KMS-11 (cell line): Measurements from ENCODE around the gene DDRGK1.

Source experiments
- H2AFZ ChIP-seq: fragments of 200-600 bp; sonication (generic); 2 replicates; pipeline ENCODE4 v1.6.1; 2016; ENCODE audit warnings: antibody characterized with exemption, mixed run types, low read depth
- H3K27ac ChIP-seq: fragments of 200-600 bp; sonication (generic); 2 replicates; pipeline ENCODE4 v1.6.1; 2016; ENCODE audit warnings: mild to moderate bottlenecking, mixed run types
- H3K27me3 ChIP-seq: fragments of 200-600 bp; sonication (generic); 2 replicates; pipeline ENCODE4 v1.6.1; 2017; ENCODE audit warnings: mild to moderate bottlenecking, low read depth, mixed run types, moderate library complexity; ENCODE audit not compliant: insufficient read depth
- H3K36me3 ChIP-seq: fragments of 200-600 bp; sonication (generic); 2 replicates; pipeline ENCODE4 v1.6.1; 2017; ENCODE audit warnings: mild to moderate bottlenecking, mixed run types; ENCODE audit not compliant: insufficient read depth
- H3K4me1 ChIP-seq: fragments of 200-600 bp; sonication (generic); 2 replicates; pipeline ENCODE4 v1.6.1; 2016; ENCODE audit warnings: mild to moderate bottlenecking, low read depth, mixed run types; ENCODE audit not compliant: poor library complexity, severe bottlenecking
- H3K4me2 ChIP-seq: fragments of 200-600 bp; sonication (generic); 2 replicates; pipeline ENCODE4 v1.7.0; 2016; ENCODE audit warnings: mild to moderate bottlenecking, mixed run types
- H3K4me3 ChIP-seq: fragments of 200-600 bp; sonication (generic); IDR thresholded peaks from 2 replicates; pipeline ENCODE4 v1.6.1; 2017; ENCODE audit warnings: low read depth, low read length, mixed read lengths; ENCODE audit not compliant: insufficient read depth
- H3K79me2 ChIP-seq: fragments of 200-600 bp; sonication (generic); 2 replicates; pipeline ENCODE4 v1.6.1; 2016; ENCODE audit warnings: low read depth, mixed run types; ENCODE audit not compliant: insufficient read depth
- H3K9ac ChIP-seq: fragments of 200-600 bp; sonication (generic); 2 replicates; pipeline ENCODE4 v1.6.1; 2016; ENCODE audit warnings: mild to moderate bottlenecking, mixed run types
- H4K20me1 ChIP-seq: fragments of 200-600 bp; sonication (generic); 2 replicates; pipeline ENCODE4 v1.6.1; 2016; ENCODE audit warnings: mild to moderate bottlenecking, mixed run types; ENCODE audit not compliant: insufficient read depth
- TF ChIP-seq, protein P1 (sequence below): fragments of 200-600 bp; sonication (generic); conservative IDR thresholded peaks from 2 replicates; pipeline ENCODE4 v1.6.1; 2017; ENCODE audit warnings: low read depth, mild to moderate bottlenecking, antibody characterized with exemption, low read length, moderate library complexity, mixed read lengths

DDRGK1 gene

DNA sequence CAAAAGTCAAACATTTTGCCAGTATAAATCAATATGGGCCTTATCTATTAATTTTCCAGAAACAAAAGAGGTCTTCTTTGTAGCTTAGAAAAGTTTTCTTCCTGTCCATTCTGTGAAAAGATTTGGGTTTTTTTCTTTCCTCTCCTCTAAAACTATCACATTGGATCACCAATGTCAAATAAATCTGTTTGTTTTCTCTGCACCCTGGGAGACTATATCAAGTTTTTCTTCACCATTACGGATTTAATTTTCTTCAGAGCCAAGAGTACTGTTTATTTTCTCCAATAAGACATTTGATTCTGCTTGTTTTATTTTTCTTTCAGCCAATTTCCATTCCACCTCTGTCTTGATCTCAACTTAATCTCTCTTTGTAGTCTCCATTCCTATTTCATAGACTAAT is 29.2 kb downstream of the DDRGK1 start:
- TF ChIP-seq, protein P1, sequence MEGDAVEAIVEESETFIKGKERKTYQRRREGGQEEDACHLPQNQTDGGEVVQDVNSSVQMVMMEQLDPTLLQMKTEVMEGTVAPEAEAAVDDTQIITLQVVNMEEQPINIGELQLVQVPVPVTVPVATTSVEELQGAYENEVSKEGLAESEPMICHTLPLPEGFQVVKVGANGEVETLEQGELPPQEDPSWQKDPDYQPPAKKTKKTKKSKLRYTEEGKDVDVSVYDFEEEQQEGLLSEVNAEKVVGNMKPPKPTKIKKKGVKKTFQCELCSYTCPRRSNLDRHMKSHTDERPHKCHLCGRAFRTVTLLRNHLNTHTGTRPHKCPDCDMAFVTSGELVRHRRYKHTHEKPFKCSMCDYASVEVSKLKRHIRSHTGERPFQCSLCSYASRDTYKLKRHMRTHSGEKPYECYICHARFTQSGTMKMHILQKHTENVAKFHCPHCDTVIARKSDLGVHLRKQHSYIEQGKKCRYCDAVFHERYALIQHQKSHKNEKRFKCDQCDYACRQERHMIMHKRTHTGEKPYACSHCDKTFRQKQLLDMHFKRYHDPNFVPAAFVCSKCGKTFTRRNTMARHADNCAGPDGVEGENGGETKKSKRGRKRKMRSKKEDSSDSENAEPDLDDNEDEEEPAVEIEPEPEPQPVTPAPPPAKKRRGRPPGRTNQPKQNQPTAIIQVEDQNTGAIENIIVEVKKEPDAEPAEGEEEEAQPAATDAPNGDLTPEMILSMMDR: no peak
- Histone ChIP-seq H3K27me3 (no peaks in the 10 kb centered on the region), H2AFZ (no peak overlapping the region), H3K36me3 (no peaks in the 10 kb centered on the region), H3K4me3 (no peak overlapping the region), H3K4me2 (no peak overlapping the region), H3K79me2 (no peaks in the 10 kb centered on the region), H3K9ac (no peak overlapping the region), H4K20me1 (no peaks in the 10 kb centered on the region), H3K27ac (no peak overlapping the region), H3K4me1 (no peaks in the 10 kb centered on the region)

DNA sequence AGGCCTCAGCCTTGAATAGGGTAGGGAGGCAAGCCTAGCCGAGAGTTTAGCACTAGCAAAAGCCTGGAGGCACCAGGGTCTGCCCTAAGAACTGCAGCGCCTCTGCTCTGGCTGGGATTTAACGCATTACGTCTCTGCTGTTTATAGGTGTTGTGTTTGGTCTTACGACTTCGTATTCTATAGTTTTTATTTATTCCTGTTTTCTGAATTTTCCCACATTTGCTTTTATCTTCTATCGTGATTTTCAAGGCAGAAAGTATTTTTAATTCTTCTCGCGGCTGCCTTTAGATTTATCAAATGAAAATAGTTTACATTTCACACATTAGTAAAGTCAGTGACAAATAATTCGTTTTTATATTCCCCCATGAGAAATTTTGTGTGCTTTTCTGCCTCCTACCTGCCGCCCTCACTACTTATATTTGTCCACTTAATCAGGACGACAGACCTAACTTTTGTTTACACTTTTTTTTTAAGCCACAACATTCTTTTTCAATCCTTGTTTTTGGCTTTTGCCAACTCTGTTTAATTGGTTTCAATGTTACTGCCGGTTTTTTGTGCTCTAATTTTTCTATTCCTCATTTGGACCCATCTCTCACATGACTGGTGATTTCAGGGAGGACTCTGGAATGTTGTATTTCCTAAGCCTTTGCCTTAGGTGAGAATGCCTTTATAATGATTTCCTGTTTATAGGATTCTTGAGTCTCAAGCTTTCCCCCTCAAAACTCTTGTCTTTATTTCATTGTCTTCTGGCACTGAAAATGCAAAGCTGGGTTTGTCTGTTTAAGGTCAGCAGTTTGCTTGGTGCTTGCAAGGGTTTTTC is 29.8 kb downstream of the DDRGK1 start:
- Histone ChIP-seq H3K4me2 (no peak overlapping the region), H3K27me3 (no peaks in the 10 kb centered on the region), H3K9ac (no peak overlapping the region), H3K4me1 (no peaks in the 10 kb centered on the region), H3K36me3 (no peaks in the 10 kb centered on the region), H2AFZ (no peak overlapping the region), H3K79me2 (no peaks in the 10 kb centered on the region), H3K4me3 (no peak overlapping the region), H4K20me1 (no peaks in the 10 kb centered on the region), H3K27ac (no peak overlapping the region)
- TF ChIP-seq, protein P1: no peak

DNA sequence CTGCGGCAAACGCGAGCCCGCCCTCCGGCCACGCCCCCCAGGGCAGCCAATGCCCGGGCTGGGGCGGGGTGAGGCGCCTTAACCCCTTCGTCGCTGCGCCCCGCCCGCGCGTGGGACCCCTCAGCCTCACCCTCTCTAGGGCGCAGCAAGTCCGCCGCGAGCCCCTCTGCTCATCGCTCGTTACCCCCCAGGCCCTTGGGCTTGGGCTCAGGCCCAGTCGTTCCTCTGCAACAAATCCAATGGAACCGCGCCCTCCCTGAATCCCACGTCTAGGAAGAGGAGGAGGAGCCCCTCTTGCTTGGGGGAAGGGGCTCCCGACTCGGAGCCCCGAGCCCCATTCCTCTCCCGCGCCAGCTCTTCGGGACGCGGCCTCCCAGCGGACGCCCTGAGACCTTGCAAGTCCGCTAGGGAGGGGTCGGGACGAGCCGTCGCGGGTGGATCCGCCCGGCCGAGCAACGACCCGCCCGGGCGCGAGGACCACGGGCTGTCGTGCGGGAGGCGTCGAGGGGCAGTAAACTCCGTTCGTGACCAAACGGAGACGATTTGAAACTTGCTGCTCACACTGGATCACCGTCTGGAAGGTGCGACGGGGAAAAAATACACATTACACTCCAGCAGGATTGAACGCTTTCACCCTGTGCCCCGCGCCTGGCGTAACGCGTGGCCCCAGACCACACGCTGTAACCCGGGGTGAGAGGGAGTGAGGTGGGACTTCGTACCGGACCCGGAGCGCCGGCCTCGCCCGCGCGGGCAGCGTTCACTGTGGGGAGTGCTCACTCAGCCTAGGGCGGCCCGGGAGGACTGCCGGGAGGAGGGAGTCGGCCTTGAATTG is 30.7 kb downstream of the DDRGK1 start:
- Histone ChIP-seq H3K4me2 (no peak overlapping the region), H3K4me1 (no peaks in the 10 kb centered on the region), H2AFZ (peak overlapping the region; percentile 87), H3K9ac (no peak overlapping the region; the same call in 1 of the 2 replicates), H4K20me1 (no peaks in the 10 kb centered on the region), H3K36me3 (no peaks in the 10 kb centered on the region), H3K4me3 (no peak overlapping the region), H3K27ac (no peak overlapping the region), H3K27me3 (no peaks in the 10 kb centered on the region), H3K79me2 (no peaks in the 10 kb centered on the region)
- TF ChIP-seq, protein P1: no peak

DNA sequence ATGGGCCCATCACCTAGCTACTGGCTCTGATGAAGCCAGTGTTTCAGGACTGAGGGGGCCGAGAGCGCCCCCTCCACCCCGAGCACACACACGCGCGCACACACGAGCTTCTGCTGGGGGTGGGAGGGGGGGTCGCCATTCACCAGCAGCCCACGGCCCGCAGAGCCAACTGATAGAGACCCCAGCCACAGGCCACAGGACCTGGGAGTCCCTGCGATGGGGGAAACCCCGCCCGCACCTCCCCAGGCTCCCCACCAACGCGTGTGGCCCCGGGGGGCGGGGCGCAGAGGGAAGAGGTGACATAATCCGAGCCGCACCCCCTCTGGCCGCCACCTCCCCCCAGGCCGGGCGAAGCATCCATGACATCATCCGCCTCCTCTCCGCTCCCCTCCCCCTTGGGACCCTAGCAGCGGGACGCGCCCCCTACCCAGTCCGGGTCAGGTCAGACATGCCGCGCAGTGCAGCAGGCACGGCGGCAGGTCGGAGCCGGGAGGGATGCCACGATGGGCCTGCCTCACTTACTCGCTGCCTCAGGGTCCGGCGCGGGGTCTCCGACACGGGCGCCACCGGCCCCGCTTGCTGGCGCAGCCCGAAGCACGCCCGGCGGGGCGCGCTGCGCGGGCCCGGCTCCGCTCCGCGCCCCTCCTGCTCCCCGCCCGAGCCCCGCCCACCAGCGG is 31.4 kb downstream of the DDRGK1 start, which contains the start of gene LZTS3:
Gene LZTS3 (minus strand): TSS at position 617 of the 677 bp plus-strand sequence. CDS start 6,386 bp downstream, outside the sequence.
- Histone ChIP-seq H3K79me2 (no peaks in the 10 kb centered on the region), H3K4me1 (no peaks in the 10 kb centered on the region), H3K27ac (no peak within 1 kb of the TSS), H4K20me1 (no peaks in the 10 kb centered on the region), H2AFZ (peak within 1 kb of the TSS; percentile 87), H3K9ac (peak within 1 kb of the TSS; percentile 56; the same call in 1 of the 2 replicates), H3K27me3 (no peaks in the 10 kb centered on the region), H3K36me3 (no peaks in the 10 kb centered on the region), H3K4me3 (no peak within 1 kb of the TSS), H3K4me2 (peak within 1 kb of the TSS; percentile 51; the same call in 1 of the 2 replicates)
- TF ChIP-seq, protein P1: no peak
